NB4 (cell line): ENCODE results near the gene NHP2.

Source experiments
- MAX ChIP-seq: IDR thresholded peaks from 2 replicates; pipeline ENCODE4 v1.6.1; 2011; ENCODE audit warnings: low read depth, low read length
- MYC ChIP-seq: IDR thresholded peaks from 2 replicates; pipeline ENCODE4 v1.6.1; 2011; ENCODE audit warnings: low read depth, low read length
- POLR2A ChIP-seq: IDR thresholded peaks from 2 replicates; pipeline ENCODE4 v1.6.1; 2011; ENCODE audit warnings: mild to moderate bottlenecking; ENCODE audit not compliant: insufficient read length; ENCODE audit errors: extremely low read depth
- TF ChIP-seq, protein P1 (sequence below): IDR thresholded peaks from one replicate; pipeline ENCODE4 v1.5.1; 2012; ENCODE audit warnings: low read depth, low read length

DNA sequence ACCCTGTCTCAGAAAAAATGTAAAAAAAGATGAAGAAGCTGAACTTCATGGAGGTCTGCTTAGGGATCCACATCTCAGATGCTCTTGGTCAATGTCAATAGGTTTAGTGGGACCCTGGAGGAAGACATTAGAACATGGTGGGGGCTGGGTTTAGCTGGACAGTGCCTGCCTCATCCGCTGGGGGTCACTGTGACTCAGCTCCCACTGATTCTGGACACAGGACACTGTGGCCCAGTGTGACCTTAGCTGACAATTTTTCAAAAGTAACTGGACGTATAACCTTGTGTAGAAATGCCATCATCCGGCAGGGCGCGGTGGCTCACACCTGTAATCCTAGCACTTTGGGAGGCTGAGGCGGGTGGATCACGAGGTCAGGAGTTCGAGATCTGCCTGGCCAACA lies 43.3 kb upstream of the NHP2 start:
- TF ChIP-seq POLR2A (no peak), MAX (no peak), MYC (no peak)
- TF ChIP-seq, protein P1, sequence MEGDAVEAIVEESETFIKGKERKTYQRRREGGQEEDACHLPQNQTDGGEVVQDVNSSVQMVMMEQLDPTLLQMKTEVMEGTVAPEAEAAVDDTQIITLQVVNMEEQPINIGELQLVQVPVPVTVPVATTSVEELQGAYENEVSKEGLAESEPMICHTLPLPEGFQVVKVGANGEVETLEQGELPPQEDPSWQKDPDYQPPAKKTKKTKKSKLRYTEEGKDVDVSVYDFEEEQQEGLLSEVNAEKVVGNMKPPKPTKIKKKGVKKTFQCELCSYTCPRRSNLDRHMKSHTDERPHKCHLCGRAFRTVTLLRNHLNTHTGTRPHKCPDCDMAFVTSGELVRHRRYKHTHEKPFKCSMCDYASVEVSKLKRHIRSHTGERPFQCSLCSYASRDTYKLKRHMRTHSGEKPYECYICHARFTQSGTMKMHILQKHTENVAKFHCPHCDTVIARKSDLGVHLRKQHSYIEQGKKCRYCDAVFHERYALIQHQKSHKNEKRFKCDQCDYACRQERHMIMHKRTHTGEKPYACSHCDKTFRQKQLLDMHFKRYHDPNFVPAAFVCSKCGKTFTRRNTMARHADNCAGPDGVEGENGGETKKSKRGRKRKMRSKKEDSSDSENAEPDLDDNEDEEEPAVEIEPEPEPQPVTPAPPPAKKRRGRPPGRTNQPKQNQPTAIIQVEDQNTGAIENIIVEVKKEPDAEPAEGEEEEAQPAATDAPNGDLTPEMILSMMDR = peak; percentile 73
